HG02840 (cell line): Measurements from ENCODE around the gene CSK.
"Not testable (repeated sequence)": the region's sequence is repeated elsewhere in the genome, so short reads cannot be mapped to it uniquely, and the experiment has no call there.

Experiments used
- ATAC-seq: cut with Tn5 transposase; IDR thresholded peaks from one replicate; pipeline ENCODE4 v1.9.1; 2021; ENCODE audit warnings: mild to moderate bottlenecking, moderate library complexity, moderate number of reproducible peaks; ENCODE audit not compliant: unreplicated experiment, low FRiP score

Gene CSK

DNA sequence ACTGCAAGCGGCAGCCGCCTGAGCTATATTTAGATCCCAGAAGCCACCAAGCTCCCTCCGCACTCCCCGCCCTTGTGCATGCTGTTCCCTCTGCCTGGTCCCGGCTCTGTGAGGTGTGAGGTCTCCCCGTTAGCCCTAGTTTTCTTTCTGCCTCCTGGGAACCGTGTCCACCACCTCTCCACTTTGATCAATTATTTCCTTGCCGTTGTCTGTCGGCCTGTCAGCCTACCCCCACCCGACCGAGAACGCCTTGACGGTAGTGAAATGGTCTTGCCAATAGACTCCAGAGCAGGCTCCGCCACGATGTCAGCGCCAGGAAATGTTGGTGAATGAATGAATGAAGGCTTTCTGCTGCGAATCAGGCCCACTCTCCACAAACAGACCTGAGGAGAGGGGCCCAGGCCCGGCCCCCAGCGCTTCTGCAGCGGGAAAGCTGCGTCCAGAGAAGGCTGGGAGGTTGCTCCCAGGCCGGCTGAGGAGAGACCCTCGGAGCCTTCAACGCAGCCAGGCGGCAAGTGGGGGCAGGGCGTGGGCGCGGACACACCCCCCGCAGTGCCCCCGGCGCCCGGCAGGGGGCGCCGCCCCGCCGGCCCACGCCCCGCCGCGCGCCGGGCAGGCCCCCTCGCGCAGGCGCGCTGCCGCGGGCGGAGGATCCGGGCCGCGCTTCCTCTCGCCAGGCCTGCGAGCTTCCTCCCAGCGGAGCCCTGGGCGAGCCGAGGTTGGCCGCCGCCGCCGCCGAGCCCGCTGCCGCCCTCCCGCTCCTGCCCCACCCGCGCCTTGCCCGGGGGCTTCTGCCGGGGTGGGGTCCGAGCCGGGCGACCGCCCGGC is at the start of gene CSK:
CSK (plus strand) TSS at position 650 of the 828 bp plus-strand sequence. CDS start 16,218 bp downstream, outside the sequence.
- peak; percentile 46 for ATAC-seq

DNA sequence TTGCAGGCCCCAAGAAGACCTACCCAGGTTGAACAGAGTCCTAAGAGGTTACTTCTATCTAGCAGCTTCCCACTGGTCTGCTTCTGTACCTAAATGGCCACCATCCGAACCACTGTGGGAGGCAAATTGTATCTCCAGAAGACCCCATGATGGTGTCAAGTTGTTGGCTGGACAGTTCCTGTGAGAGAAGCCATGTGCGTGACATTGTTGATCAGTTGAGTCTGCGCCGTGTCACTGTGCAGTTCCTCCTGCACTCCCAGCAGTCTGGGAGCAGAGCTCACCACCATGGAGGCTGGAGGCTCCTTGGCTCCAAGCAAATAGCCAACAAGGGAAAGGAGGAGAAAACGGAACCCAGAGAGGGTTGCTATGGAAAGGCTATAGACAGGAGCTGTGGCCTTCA is 49.0 kb upstream of the CSK start:
- ATAC-seq: no peak

DNA sequence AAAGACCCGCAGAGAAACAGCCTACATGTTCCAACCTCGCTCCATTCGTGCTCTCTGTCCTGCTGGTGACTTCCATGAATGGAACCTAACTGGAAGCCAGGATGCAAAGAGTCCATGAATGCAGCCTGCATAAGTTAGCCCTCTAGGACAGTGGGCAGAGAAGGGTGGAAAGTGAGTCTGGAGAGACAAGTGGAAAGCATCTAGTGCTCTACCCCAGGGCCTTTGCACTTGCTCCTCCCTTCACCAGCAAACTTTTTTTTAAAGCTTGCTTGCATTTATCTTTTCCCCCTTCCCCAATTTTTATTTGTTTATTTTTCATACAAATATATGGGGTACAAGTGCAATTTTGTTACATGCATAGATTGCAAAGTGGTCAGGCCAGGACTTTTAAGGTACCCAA is 48.6 kb upstream of the CSK start:
- ATAC-seq: no peak

DNA sequence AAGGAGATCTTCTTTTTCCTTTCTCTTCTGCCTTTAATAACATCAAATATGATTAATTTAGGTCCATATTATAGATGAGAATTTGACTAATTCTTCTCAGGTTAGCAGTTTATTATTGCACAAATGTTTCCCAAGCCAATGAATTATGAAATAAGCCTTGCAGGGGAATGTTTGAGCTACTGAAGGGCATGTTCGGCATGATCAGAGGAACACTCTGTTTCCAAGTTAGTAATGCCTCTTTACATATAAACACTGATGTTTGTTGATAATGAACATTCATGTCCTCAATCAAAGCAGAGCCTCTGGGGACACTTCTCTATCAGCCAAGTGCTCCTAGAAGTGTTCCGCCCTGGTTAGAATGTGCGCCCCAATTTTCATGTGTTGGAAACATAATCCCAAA is 46.6 kb upstream of the CSK start:
- no peak for ATAC-seq

DNA sequence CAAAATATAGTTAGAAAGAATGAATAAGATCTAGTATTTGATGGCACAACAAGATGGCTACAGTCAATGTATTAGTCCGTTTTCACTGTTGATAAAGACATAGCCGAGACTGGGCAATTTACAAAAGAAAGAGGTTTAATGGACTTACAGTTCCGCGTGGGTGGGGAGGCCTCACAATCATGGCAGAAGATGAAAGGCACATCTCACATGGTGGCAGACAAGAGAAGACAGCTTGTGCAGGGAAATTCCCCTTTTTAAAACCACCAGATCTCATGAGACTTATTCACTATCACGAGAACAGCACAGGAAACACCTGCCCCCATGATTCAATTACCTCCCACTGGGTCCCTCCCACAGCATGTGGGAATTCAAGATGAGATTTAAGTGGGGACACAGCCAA is 43.6 kb upstream of the CSK start:
- ATAC-seq: not testable (repeated sequence)

DNA sequence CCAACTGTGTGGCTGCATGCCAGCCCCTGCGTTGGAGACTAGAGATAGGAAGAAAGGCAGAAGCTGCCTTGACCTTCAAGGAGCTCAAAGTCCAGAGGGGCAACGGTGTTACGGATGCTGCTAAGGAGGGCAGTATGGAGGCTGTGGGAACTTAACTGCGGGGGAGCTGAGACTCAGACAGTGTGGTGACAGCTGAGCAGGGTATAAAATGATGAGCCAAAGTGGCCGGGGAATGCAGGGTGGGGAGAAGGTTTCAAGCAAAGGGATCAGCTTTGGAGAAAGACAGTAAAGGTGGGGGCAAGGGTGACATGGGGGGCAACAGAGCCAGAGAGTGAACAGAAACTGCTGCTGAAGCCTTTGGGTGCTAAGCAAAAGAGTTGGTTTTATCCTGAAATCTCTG is 39.5 kb upstream of the CSK start:
- no peak for ATAC-seq

DNA sequence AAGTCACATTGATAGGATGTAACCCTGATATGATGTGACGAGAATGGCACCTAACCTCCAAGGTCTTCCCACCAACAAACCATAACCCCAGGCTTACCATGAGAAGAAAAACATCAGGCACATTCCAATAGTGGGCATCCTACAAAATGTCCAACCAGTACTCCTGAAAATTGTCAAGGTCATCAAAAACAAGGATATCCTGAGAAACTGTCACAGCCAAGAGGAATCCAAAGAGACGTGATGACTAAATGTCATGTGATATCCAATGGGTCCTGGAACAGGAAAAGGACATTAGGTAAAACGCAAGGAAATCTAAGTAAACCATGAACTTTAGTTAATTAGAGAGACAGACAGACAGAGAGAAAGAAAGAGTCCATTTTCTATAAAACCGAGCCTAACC is 35.5 kb upstream of the CSK start:
- ATAC-seq: no peak

DNA sequence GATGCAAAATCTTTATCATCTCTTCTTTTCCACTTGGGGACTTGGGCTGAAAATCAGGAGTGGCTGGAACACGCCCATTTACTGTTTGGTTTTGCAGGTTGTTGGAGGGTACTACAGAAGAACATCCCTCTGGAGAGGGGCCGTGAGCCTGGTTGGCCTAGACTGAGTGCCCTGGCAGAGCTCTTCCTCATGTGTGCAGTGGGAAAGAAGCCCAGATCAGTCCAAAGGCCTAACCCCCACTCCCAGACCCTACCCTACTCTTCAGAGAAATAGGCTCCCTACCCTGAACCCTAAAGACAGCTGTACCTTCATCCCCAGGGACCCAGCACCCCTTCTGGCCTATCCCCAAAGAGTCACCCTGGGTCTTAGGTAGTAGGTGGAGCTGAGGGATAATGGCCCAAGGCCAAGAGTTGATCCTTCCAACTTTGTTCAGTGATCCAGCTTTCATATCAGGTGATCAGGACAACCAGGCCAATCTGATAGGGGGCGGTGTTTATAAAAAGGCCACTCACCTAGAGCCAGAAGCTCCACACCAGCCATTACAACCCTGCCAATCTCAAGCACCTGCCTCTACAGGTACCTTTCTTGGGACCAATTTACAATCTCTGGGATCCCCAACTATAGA is 33.4 kb upstream of the CSK start, which contains the start of gene CYP1A2:
CYP1A2 (plus strand) TSS at position 524 of the 625 bp plus-strand sequence. CDS start 894 bp downstream, outside the sequence.
- ATAC-seq: no peak

DNA sequence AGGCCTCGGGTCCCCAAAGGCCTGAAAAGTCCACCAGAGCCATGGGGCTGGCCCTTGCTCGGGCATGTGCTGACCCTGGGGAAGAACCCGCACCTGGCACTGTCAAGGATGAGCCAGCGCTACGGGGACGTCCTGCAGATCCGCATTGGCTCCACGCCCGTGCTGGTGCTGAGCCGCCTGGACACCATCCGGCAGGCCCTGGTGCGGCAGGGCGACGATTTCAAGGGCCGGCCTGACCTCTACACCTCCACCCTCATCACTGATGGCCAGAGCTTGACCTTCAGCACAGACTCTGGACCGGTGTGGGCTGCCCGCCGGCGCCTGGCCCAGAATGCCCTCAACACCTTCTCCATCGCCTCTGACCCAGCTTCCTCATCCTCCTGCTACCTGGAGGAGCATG is 32.0 kb upstream of the CSK start:
- no peak for ATAC-seq

DNA sequence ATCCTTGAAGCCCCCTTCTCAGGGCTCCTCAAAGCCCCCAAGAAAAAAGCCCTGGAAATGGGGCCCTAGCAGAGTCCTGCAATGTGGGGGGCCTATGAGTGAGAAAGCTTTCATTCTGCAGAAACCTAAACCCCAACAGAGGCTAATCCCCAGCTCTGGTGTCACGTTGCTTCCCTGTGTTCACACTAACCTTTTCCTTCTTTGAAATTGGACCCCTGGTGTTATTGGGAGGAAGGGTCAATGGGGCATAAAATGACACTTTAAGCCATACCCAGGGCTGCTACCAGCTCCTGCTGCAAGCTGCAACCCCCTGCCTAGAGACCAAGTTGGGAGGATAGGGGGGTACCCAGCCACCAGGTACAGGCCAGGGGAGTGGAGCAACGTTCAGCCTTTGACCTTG is 31.1 kb upstream of the CSK start:
- no peak for ATAC-seq

DNA sequence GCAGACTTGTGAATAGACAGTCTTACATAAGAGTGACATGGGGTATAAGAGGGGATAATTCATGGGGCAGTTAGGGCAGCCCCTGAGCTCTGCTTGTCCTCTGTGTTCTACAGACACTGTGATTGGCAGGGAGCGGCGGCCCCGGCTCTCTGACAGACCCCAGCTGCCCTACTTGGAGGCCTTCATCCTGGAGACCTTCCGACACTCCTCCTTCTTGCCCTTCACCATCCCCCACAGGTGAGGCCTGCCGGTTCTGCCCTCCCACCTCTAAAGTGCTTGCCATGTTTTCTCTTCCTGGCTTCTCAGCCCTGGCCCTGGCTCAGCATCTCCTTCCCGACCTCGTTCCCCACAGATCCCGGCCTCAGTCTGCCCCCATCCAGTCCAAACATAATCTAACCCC is 29.9 kb upstream of the CSK start:
- no peak for ATAC-seq

DNA sequence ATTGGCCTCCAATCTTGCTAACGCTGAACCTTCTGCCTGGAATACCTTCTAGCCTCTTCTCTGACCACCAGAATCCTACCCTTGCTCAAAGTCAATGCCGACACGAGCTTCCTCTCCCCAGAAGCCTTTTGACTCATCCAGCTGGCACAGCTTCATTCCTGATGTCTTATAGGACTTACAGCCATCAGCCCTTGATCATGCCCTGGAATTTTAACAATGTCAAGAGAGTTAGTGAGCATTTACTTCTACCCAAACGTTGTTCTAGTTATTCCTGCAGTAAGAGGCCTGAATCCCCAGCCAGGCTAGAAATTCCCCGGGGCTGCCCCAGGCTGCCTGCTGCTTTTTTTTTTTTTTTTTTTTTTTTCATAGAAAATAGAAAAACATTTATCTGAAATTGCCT is 29.3 kb upstream of the CSK start:
- ATAC-seq: no peak

DNA sequence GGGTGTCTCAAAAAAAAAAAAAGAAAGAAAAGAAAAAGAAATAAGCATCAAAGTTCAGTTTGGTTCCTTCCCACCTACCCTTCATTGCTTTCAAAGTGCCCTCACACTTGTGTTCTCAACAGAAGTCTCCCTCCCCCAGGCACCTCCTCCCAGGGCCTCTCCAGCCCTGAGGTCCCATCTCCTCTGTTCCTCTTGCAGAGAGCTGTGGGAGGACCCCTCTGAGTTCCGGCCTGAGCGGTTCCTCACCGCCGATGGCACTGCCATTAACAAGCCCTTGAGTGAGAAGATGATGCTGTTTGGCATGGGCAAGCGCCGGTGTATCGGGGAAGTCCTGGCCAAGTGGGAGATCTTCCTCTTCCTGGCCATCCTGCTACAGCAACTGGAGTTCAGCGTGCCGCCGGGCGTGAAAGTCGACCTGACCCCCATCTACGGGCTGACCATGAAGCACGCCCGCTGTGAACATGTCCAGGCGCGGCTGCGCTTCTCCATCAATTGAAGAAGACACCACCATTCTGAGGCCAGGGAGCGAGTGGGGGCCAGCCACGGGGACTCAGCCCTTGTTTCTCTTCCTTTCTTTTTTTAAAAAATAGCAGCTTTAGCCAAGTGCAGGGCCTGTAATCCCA is 27.2 kb upstream of the CSK start:
- ATAC-seq: no peak

DNA sequence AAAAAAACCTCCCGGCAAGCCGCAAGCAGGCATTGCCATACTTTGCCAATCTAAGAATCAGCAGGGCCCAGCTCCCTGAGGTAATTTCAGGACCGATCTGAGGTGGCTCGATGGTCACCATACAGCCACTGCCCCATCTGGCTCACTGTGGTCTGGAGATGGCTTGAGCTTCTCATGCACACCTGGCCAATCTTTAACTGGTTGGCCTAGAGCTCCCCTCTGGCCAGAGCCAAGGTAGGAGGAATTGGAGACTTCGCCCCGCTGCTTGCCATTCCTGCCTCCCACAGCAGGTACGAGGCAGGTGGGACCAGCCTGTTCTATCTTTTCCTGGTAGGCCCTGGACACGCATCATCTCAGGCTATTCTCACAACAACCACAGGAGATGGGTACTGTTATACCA is 23.1 kb upstream of the CSK start:
- no peak for ATAC-seq

DNA sequence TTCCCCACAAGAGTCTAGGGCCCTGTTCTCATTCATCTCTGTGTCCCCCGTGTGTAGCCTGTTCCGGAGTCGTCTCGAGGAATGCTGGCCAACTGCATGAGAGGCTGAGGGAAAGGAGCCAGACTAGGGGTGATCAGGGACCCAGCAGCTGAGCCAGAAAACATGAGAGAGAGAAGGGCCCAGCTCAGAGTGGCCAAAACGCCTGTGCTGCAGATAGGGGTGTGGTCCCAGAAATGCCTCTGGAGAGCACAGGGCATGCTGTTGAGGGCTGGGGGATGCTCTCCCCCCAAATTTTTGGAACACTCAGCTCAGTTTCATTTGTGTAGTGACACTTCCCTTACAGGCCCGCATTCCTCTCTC is 19.1 kb upstream of the CSK start:
- ATAC-seq: no peak

DNA sequence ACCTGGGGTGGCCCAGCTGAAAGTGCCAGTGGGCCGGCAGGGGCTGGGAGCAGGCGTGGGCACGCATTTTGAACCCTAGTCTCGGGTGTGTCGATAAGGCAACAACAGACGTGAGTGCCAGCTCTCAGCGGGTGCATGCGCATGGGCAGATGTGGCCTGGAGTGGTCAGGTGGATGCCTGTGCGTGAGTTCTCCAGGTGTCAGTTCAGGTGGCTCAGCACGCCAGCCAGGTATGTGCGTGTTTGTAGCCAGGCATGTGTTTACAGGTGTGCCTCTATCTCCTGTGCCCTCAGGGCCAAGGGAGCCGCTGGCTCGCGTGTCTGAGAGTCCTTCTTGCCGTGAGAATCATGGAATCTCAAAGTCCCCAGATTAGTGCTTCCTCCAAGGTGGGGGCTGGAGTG is 18.5 kb upstream of the CSK start:
- ATAC-seq: no peak

DNA sequence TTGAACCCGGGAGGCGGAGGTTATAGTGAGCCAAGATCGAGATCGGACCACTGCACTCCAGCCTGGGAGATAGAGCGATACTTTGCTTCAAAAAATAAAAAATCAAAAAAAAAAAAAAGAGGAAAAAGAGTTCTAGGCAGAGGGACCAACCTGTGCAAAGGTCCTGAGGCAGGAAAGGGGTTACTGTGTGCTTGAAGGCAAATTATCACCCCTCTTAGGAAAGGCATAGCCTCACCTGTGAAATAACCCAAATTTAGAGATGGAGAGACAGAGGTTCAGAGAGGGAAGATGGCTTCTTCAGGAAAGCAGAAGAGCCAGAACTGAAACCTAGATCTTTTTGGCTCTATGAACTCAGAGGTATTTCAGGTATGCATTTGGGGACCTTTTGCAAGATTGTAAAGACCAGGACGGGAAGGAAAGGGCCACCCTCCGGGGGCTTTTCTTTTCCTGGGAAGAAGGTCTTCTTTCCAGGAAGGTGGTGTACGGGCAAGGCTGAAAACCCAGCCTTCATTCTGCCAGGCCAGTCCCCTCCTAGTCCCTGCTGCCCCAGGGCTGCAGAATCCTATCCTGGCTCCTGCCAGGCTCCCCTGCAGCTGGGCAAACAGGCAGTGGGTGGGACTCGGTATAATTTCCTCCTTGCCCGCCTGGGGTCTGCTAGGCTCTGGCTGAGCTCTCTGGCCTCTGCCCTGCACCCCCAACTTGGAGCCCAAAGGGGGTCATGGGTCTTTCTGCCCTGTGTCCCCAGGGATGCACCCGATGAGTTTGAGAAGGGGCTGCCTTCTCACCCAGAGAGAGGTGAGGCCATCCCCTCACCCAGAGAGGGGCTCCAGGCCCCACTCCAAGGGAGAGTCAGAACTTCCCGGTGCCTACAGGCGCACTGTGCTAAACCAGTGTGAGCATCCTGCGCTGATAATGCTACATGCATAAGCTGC is 14.4 kb upstream of the CSK start:
- ATAC-seq: no peak

DNA sequence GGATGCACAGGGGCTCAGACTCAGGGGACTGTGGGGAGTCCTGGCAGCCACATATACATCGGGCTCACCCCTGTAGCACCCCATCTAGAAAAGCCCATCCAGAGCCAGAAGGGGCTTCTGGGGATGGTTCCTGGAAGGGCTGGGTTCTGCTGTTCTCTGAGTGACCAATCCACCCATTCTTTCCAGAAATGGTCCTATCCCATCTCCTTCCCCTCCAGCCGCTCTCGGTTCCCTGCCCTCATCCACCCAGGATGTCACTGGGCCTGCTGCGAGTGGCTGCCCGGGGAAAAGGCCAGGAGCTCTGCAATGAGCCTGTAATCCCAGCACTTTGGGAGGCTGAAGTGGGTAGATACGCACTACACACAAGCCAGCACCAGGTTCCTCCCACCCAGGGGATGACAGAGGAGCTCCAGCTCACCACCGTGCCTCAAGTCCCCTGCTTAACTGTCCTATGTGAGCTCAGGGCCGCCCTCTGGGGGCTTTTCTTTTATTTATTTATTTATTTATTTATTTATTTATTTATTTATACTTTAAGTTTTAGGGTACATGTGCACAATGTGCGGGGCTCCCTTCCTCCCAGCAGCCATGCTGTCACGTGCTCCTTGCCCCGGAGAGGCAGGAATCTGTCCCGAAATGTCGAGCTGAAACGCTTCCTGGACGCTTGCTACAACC is 13.6 kb upstream of the CSK start:
- no peak for ATAC-seq

DNA sequence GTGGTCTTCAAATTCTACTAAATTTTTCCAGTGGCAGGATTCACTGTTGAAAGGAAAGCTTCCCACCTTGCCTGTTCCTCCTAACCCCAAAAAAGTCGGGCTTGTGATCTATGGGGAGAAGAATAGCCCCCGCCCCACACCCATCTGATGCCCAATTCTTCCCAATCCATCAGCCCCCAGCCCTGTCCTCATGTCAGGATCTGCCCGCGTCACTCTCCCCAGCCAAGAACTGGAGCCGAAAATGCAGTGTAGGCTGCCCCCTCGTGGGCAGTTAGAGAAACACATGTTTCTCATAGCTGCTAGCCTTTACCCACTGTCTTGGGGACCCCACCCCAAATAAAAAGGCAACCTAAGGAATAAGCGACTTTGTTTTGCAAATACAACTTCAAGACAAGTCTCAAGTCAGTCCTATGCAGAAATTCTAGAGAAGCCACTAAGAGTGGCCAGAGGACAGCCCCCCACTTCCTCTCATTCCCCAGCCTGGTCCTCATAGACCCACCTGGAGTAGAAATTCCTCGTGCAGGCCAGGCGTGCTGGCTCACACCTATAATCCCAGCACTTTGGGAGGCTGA is 13.0 kb upstream of the CSK start:
- no peak for ATAC-seq
